Measurements from ENCODE around the gene PDCD5. TPM values are rescaled to one million over a fixed set of nuclear protein-coding genes. Genes with fewer than 3 reads are reported as not detected.

PDCD5 gene
- total and polyA plus RNA-seq, 8 donors: 4.6 to 182 (median 90.7) TPM

DNA sequence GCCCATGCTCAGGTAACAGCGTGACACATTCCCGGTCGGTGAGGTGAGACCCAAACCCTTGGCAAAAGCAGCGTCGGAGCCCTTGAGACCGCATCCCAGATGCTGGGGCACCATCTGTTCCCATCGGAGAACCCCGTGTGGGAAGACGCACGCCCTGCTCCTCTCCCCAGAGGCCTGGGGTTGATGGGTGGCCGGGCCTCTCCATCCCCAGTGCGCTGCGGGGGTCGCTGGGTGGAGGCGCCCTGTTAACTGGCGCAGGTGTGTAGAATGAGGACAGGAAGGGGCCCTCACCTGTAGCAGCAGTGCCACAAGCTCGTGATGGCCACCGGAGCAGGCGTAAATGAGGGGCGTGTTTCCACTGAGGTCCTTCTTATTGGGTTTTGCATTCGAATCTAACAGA lies 24.6 kb downstream of the PDCD5 start:
- Histone ChIP-seq H3K9me3 (no peaks in the 10 kb centered on the region), H3K27me3 (no peaks in the 10 kb centered on the region), H3K36me3 (peaks cover 45 to 100% (median 95%) of the 10 kb centered on the region in 4 donors), H3K4me1 (no peaks in the 10 kb centered on the region), H3K4me3 (no peak overlapping the region), H3K27ac (no peak overlapping the region)
- intact Hi-C loops (cut with DNase I; ENCODE audit: low total_unique reads): no loop called here
- TF ChIP-seq POLR2A (IDR thresholded peaks at IDR 0.05) (no peak), EP300 (IDR thresholded peaks at IDR 0.05) (no peak), POLR2AphosphoS5 (IDR thresholded peaks at IDR 0.05) (no peak)
- 90 to 97% (median 97%) methylated on average over 20 to 21 of the region's 21 CpGs for WGBS, 5 donors
- no peak for DNase-seq

DNA sequence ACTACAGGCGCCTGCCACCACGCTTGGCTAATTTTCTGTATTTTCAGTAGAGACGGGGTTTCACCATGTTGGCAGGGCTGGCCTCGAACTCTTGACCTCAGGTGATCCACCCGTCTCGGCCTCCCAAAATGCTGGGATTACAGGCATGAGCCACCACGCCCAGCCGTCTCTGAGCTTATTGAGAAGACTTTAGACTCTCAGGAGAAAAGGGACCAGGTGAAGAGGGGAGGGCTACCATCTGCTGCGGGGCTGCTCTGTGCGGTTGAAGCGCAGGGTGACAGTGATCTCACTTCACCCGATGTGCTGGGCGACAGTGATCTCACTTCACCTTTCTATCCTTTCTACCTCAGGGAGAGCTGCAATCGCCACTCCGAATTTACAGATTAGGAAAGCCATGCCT lies 25.3 kb downstream of the PDCD5 start:
- 86 to 97% (median 89%) methylated on average over 15 of the region's 15 CpGs for WGBS, 5 donors
- H3K27ac ChIP-seq: no peak overlapping the region
- intact Hi-C loops (cut with DNase I; ENCODE audit: low total_unique reads): no loop called here
- H3K4me3 ChIP-seq: no peak overlapping the region
- H3K27me3 ChIP-seq: no peaks in the 10 kb centered on the region
- TF ChIP-seq POLR2A (IDR thresholded peaks at IDR 0.05) (no peak), POLR2AphosphoS5 (IDR thresholded peaks at IDR 0.05) (no peak), EP300 (IDR thresholded peaks at IDR 0.05) (no peak)
- TF ChIP-seq, protein P1, sequence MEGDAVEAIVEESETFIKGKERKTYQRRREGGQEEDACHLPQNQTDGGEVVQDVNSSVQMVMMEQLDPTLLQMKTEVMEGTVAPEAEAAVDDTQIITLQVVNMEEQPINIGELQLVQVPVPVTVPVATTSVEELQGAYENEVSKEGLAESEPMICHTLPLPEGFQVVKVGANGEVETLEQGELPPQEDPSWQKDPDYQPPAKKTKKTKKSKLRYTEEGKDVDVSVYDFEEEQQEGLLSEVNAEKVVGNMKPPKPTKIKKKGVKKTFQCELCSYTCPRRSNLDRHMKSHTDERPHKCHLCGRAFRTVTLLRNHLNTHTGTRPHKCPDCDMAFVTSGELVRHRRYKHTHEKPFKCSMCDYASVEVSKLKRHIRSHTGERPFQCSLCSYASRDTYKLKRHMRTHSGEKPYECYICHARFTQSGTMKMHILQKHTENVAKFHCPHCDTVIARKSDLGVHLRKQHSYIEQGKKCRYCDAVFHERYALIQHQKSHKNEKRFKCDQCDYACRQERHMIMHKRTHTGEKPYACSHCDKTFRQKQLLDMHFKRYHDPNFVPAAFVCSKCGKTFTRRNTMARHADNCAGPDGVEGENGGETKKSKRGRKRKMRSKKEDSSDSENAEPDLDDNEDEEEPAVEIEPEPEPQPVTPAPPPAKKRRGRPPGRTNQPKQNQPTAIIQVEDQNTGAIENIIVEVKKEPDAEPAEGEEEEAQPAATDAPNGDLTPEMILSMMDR (IDR thresholded peaks at IDR 0.05): no peak
- DNase-seq: no peak
- H3K36me3 ChIP-seq: peaks cover 38 to 100% (median 95%) of the 10 kb centered on the region in 4 donors
- H3K4me1 ChIP-seq: no peaks in the 10 kb centered on the region
- no peaks in the 10 kb centered on the region for H3K9me3 ChIP-seq

DNA sequence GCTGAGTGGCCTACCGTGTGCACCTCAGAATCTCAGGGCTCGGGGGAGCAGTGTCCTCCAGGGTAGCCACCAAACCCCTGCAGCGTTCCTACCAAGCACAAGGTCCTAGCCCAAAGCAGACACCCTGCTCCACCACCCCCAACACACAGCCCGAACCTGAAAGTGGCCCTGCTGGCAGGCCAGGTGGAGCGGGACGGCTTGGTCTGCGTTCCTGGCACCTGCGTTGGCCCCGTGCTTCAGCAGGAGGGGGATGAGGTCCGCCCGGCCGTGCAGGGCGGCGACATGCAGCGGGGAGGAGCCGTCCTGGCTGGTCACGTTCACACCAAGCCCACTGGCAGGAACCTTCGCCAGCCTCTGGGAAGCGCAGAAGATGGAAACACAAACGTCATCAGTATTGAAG lies 26.5 kb downstream of the PDCD5 start:
- intact Hi-C loops (cut with DNase I; ENCODE audit: low total_unique reads): no loop called here
- TF ChIP-seq POLR2A (IDR thresholded peaks at IDR 0.05): no peak
- no peak for TF ChIP-seq EP300 (IDR thresholded peaks at IDR 0.05)
- no peak for TF ChIP-seq POLR2AphosphoS5 (IDR thresholded peaks at IDR 0.05)
- TF ChIP-seq, protein P1 (IDR thresholded peaks at IDR 0.05): no peak

DNA sequence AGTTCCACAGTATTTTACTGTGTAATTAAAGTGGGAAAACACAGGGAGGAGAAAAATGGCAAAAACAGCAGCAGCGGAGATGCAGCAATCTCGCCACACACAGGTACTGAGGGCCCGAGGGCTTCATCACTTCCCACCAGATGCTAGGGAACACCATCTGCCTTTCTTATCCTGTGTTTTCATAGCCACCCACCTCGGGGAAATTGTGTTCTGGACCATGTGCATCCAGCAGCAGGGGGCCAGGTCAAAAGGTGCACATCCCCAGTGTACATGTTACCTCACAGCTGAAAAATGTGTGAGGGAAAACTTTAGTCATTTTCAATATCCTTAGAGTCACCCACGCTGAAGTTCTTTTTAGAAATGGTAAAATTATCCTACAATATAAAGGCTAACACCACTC lies 30.2 kb downstream of the PDCD5 start:
- TF ChIP-seq, protein P1 (IDR thresholded peaks at IDR 0.05): no peak
- TF ChIP-seq POLR2A (IDR thresholded peaks at IDR 0.05): no peak
- no peak for TF ChIP-seq EP300 (IDR thresholded peaks at IDR 0.05)
- no peak for TF ChIP-seq POLR2AphosphoS5 (IDR thresholded peaks at IDR 0.05)
- intact Hi-C loops (cut with DNase I; ENCODE audit: low total_unique reads): no loop called here
- no peaks in the 10 kb centered on the region for H3K4me1 ChIP-seq
- no peaks in the 10 kb centered on the region for H3K27me3 ChIP-seq
- no peak for DNase-seq
- 85 to 93% (median 90%) methylated on average over 5 of the region's 5 CpGs for WGBS, 5 donors
- no peak overlapping the region for H3K27ac ChIP-seq
- H3K9me3 ChIP-seq: no peaks in the 10 kb centered on the region
- no peak overlapping the region for H3K4me3 ChIP-seq
- H3K36me3 ChIP-seq: peaks cover 38 to 100% (median 96%) of the 10 kb centered on the region in 4 donors

More for the DNA sequence above, 26.5 kb downstream of the PDCD5 start:
- H3K9me3 ChIP-seq: no peaks in the 10 kb centered on the region
- no peak overlapping the region for H3K4me3 ChIP-seq
- no peaks in the 10 kb centered on the region for H3K4me1 ChIP-seq
- no peak for DNase-seq
- no peaks in the 10 kb centered on the region for H3K27me3 ChIP-seq
- H3K36me3 ChIP-seq: peaks cover 45 to 100% (median 95%) of the 10 kb centered on the region in 4 donors
- WGBS, 5 donors: 94 to 98% (median 97%) methylated on average over 19 to 20 of the region's 20 CpGs
- H3K27ac ChIP-seq: no peak overlapping the region

DNA sequence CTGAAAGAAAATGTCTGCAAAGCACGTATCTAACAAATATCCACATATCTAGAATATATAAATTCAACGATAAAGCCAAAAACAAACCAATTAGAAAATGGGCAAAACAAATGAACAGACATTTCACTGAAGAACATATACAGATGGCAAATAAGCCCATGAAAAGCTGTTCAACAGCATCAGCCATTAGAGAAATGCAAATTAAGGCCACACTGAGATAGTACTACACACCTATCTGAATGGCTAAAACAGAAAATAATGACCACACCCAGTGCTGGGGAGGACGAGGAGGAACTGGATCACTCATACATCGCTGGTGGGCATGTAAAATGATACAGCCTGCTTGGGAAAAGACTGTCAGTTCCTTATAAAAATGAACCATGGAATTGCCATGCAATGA lies 32.0 kb downstream of the PDCD5 start:
- Histone ChIP-seq H3K27ac (no peak overlapping the region), H3K4me3 (no peak overlapping the region), H3K4me1 (no peaks in the 10 kb centered on the region), H3K36me3 (peaks cover 35 to 100% (median 96%) of the 10 kb centered on the region in 4 donors), H3K9me3 (no peaks in the 10 kb centered on the region), H3K27me3 (no peaks in the 10 kb centered on the region)
- intact Hi-C loops (cut with DNase I; ENCODE audit: low total_unique reads): no loop called here
- DNase-seq: no peak
- TF ChIP-seq EP300 (IDR thresholded peaks at IDR 0.05) (no peak), POLR2AphosphoS5 (IDR thresholded peaks at IDR 0.05) (no peak), POLR2A (IDR thresholded peaks at IDR 0.05) (no peak)
- TF ChIP-seq, protein P1 (IDR thresholded peaks at IDR 0.05): no peak
- WGBS, 5 donors: 69 to 90% (median 73%) methylated on average over 4 of the region's 4 CpGs
